ENCODE results near the gene TRIM8.
"Not testable (repeated sequence)": the region's sequence is repeated elsewhere in the genome, so short reads cannot be mapped to it uniquely, and the experiment has no call there.

Gene TRIM8

DNA sequence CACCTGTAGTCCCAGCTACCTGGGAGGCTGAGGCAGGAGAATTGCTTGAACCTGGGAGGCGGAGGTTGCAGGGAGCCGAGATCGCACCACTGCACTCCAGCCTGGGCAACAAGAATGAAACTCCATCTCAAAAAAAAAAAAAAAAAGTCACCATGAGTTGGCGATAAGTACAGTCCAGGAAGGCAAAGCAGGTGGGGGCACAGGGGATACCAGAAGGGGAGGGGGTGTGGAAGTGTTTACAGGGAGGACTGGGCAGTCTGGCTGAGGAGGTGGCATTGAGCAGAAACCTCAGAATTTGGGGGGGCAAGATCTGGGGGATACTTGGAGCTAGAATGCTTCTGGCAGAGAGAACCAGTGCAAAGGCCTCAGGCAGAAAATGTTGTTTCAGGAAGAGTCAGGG lies 23.1 kb downstream of the TRIM8 start:
- H3K27ac ChIP-seq; DNase-seq (ENCODE audit: low read depth, low spot score): not testable (repeated sequence)

GRCh38 chr10:102668326-102669107 lies 24.2 kb downstream of the TRIM8 start:
- DNase-seq (ENCODE audit: low read depth, low spot score), result no peak
- no peak overlapping the region for H3K27ac ChIP-seq

GRCh38 chr10:102669206-102670064 lies 25.2 kb downstream of the TRIM8 start:
- no peak for DNase-seq (ENCODE audit: low read depth, low spot score)
- no peak overlapping the region for H3K27ac ChIP-seq

DNA sequence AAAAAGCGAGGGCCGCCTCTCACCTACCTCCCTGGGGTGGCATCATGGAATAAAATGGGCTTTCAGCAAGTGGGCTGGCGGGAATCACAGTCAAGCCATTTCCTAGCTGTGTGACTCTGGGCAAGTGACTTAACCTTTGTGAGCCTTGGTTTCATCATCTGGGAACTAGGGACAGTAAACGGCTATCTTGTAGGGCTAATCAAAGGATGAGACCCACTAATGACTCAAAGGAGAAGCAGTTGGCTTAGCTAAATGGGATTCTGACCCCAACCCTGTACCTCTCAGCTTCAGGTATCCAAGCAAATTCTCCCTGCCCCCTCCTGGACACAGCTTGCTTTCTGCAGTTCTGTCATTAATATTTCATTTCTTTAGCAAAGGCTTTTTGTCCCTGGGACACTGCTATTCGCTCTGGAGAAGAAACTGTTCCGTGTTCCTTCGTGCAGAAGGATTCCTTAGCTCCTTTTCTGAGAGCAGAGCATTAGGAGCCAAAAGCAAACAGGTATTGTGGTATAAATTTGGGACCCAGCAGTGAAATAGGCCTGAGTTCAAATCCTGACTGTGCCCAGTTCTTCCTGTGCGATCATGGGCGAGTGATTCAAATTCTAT lies 25.9 kb downstream of the TRIM8 start:
- no peak overlapping the region for H3K27ac ChIP-seq
- no peak for DNase-seq (ENCODE audit: low read depth, low spot score)

- no peak for DNase-seq (ENCODE audit: low read depth, low spot score)
- H3K27ac ChIP-seq, result no peak overlapping the region
Observed at GRCh38 chr10:102670871-102671434, 26.7 kb downstream of the TRIM8 start.

DNA sequence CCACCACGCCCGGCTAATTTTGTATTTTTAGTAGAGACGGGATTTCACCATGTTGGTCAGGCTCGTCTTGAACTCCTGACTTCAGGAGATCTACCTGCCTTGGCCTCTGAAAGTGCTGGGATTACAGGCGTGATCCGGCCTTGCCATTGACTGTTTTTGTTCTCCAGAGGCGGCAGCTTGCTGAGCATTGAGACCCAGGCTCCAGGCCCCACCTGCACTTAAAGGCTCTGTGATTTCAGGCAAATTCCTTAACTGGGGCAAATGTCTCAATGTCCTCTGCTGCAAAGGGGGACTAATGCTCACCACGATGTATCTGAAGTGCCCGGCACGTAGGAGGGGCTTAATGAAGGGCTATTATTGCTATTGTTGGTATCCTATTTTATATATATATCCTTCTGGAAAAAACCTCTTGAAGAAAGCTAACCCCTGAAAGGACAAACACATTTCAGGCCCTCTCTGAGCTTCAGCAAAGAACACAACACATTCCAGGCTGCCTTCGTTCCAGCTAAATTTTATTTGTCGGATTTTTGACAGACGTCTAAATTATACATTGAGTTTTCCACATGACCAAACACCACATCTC lies 29.0 kb downstream of the TRIM8 start:
- H3K27ac ChIP-seq, result peak overlapping the region; percentile 43

GRCh38 chr10:102673819-102674511 lies 29.7 kb downstream of the TRIM8 start:
- peak; percentile 27 for DNase-seq (ENCODE audit: low read depth, low spot score)
- H3K27ac ChIP-seq, result peak overlapping the region; percentile 43

More for the DNA sequence above, 29.0 kb downstream of the TRIM8 start:
- DNase-seq (ENCODE audit: low read depth, low spot score), result no peak

GRCh38 chr10:102674566-102674965 lies 30.3 kb downstream of the TRIM8 start:
- DNase-seq (ENCODE audit: low read depth, low spot score), result no peak
- peak overlapping the region; percentile 43 for H3K27ac ChIP-seq

- H3K27ac ChIP-seq, result peak overlapping the region; percentile 42
- DNase-seq (ENCODE audit: low read depth, low spot score), result no peak
Observed at GRCh38 chr10:102675011-102675665, 30.9 kb downstream of the TRIM8 start.

DNA sequence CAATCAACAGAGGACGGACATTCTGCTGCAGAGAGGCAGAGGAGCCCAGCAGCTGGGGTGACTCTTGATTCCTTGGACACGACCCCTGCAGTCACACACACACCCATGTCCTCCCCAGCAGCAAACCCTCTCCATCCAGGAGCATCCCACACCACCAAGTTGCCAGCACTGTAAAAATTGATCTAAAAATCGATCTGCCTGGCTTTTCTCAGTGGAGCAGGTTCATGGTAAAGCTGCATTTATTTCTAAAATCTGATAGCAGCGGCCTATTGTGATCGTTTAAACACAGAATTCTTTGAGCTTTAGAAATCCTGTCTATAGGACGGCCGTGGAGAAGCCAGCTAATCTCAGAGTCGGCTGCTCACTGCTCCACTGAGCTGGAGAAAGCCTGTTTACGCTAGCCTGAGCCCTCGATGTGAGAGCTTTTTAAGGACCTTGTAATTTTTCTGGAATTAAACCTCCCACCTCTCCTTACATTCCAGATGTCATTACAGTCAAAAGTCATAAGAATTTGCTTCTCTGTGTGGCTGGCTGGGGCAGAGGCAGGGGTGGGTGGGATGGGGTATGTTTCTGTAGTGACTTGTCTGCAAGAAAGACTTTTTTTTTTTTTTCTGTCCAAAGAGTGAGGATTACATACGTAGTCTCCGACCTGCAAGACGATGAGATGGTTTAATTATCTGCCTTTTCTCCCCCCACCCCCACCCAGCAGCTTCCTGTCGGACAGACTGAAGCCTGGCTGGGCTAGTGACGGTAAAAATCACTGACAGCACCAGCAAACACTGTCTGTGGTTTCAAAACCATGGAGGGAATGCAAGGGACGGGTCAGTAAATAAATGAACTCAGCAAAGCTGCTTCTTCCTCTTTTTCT lies 31.6 kb downstream of the TRIM8 start:
- DNase-seq (ENCODE audit: low read depth, low spot score), result peak; percentile 34
- peak overlapping the region; percentile 42 for H3K27ac ChIP-seq

GRCh38 chr10:102676534-102677315 lies 32.4 kb downstream of the TRIM8 start:
- no peak overlapping the region for H3K27ac ChIP-seq
- no peak for DNase-seq (ENCODE audit: low read depth, low spot score)

DNA sequence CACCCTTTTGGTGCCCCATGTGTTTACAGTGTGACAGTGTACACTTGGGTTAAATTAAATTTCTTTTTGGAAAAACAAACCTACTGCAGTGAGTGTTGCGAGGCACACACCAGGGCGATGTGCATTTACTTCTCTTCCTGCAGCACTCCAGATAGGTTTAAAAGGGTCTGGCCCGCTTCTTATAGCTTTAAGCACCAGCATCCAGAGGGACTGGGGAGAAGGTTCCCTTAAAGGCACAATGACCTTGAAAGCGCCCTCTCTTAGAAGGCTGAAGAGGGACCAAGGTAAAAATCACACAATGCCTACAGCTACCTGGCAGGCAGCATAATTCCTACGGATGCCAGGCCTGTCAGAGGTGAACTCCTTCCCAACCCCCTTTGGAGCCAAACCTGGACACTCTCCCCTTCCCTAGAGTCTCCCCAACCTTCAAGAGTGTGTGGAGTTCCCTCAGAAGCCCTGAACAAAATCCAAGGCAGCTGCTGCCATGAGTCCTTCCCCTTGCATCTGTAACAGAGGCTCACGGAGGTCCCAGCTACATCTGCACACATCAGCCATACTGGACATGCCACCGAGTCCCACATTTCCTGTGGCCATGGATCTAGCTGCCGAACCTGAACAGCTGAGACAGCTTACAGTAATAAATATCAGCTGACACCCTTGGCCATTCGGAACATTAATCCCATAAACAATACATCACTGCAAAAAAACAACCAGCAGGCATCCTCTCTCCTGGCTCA lies 33.2 kb downstream of the TRIM8 start:
- DNase-seq (ENCODE audit: low read depth, low spot score), result no peak
- H3K27ac ChIP-seq, result no peak overlapping the region

DNA sequence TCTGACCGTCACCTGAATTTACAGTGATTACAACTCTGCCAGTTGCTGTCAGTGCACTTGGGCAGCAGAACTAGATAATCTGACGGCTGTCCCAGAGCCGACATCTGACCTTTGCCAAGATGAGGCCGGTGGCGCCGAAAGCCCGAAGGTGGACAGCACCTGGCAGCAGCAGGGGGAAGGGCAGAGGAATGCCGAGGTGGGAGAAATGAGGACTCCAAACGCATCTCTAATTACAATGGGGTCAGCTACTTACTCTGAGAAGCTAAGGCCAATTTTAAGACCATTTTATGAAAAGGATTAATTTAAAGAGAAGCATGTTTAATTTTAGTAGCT lies 33.8 kb downstream of the TRIM8 start:
- no peak overlapping the region for H3K27ac ChIP-seq

DNA sequence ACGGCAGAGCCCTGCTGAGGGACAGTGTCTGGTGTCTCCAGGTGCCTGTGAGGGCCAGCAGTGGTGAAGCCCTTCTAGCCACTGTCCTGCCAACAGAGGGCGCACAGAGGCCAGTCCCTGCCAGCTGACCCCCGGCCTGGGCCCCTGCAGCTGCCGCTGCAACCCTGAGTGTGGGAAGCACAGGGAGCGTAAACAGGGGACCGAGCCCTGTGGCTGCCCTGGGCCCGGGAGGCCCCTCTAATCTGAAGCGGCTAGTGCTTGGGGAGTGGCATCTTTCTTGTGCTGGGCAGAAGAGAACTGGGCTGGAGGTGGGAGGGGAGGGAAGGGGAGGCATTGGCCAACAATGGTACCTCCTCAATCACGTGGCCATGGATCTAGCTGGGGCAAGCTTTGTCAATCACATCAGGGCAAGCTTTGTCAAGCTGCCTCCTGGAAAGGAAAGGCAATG lies 34.6 kb downstream of the TRIM8 start:
- no peak for DNase-seq (ENCODE audit: low read depth, low spot score)
- H3K27ac ChIP-seq, result no peak overlapping the region

More for the DNA sequence above, 33.8 kb downstream of the TRIM8 start:
- DNase-seq (ENCODE audit: low read depth, low spot score), result no peak

DNA sequence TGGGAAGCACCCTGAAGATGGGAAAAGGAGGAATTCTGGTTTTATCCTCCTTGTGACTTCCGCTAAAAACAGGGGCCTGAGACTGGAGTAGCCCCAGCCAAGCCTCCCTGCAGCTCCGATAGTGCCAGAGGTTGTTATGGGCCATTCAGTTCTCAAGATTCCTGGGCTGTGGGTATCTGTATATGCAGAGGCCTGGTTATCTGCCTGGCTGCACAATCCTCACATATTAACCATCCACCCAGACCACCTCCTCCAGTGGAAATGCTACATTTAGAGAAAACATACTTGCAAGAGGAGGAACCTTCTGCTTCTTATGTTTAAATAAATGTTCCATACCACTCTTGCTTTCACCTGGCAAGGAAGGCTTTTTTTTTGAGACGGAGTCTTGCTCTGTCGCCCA lies 35.3 kb downstream of the TRIM8 start:
- no peak overlapping the region for H3K27ac ChIP-seq
- DNase-seq (ENCODE audit: low read depth, low spot score), result no peak

DNA sequence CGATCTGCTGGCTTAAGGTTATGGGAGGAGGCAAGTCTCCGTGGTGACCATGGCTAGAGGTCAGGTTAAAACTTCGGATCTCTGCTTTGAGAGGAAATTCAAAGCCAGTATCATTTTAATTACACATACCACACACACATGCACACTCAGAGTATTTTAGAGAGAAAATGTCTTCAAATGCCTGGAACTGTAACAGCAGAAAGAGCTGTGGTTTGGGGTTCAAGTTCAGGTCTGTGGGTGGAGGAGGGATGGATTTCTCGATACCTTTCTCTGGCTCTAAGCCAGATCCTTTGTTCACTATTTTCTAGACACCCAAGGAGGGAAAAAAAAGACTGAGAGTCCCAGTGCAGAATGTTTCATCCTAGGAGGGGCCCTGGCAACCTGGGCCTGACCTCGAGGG lies 37.4 kb downstream of the TRIM8 start:
- no peak for DNase-seq (ENCODE audit: low read depth, low spot score)
- H3K27ac ChIP-seq, result no peak overlapping the region

- no peak overlapping the region for H3K27ac ChIP-seq
- no peak for DNase-seq (ENCODE audit: low read depth, low spot score)
Observed at GRCh38 chr10:102682416-102682815, 38.1 kb downstream of the TRIM8 start.
